ENCODE results near the gene FREM2. TPM values are rescaled to one million over a fixed set of nuclear protein-coding genes. Genes with fewer than 3 reads are reported as not detected.
A peak's percentile ranks its signal among the peaks of the same experiment; 100 is the strongest.

Gene FREM2
- total RNA-seq, 1 donor from 2014 or later: not detected

DNA sequence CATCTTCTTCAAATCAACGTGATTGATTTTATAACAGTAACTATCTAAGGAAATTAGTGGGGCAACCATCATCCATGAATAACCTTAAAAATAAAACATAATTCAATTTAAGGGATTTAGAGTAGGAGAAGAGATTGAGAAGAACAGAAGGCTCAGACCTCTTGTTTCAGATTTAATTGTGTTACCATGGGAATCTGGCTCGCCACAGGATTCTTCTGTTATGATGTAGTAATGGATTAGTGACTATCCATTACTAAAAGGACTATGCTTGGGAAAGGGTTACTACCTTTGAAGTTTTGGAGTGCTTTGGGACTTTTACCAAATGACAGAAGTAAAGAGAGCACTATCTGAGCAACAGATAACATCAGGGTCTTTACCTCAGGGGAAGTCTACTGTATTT lies 13.2 kb downstream of the FREM2 start:
- TF ChIP-seq, protein P1, sequence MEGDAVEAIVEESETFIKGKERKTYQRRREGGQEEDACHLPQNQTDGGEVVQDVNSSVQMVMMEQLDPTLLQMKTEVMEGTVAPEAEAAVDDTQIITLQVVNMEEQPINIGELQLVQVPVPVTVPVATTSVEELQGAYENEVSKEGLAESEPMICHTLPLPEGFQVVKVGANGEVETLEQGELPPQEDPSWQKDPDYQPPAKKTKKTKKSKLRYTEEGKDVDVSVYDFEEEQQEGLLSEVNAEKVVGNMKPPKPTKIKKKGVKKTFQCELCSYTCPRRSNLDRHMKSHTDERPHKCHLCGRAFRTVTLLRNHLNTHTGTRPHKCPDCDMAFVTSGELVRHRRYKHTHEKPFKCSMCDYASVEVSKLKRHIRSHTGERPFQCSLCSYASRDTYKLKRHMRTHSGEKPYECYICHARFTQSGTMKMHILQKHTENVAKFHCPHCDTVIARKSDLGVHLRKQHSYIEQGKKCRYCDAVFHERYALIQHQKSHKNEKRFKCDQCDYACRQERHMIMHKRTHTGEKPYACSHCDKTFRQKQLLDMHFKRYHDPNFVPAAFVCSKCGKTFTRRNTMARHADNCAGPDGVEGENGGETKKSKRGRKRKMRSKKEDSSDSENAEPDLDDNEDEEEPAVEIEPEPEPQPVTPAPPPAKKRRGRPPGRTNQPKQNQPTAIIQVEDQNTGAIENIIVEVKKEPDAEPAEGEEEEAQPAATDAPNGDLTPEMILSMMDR (IDR thresholded peaks at IDR 0.05; ENCODE audit: insufficient read depth, low read length, severe bottlenecking): no peak
- FAIRE-seq (no peak), DNase-seq (ENCODE audit: low read depth) (no peak)
- no peaks in the 10 kb centered on the region for H3K36me3 ChIP-seq (ENCODE audit: control insufficient read depth, insufficient read depth, low read length)
- no peak overlapping the region for H3K4me3 ChIP-seq (ENCODE audit: low read depth, low read length)
- H3K27me3 ChIP-seq (ENCODE audit: control insufficient read depth, insufficient read depth, low read length): no peaks in the 10 kb centered on the region

DNA sequence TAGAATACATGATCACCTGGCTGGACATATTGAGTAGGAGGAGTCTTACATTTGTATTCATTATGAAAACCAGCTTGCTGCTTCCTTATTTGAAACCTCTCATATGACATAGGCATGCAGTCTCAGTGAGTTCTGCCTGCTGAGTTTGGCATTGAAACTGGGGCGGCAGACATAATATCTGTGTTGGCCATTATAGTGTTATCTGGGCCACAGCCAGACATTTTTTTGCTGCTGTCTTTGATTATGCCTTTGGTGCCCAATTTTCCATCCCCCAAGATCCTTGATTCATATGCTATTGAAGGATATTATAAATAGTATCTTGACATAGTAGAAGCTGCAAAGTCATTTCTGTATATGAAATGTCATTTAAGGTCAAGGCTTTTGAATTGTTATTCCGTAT lies 15.8 kb downstream of the FREM2 start:
- Histone ChIP-seq H3K4me3 (ENCODE audit: low read depth, low read length) (no peak overlapping the region), H3K36me3 (ENCODE audit: control insufficient read depth, insufficient read depth, low read length) (no peaks in the 10 kb centered on the region), H3K27me3 (ENCODE audit: control insufficient read depth, insufficient read depth, low read length) (no peaks in the 10 kb centered on the region)
- FAIRE-seq (no peak), DNase-seq (ENCODE audit: low read depth) (no peak)
- TF ChIP-seq, protein P1 (IDR thresholded peaks at IDR 0.05; ENCODE audit: insufficient read depth, low read length, severe bottlenecking): no peak

DNA sequence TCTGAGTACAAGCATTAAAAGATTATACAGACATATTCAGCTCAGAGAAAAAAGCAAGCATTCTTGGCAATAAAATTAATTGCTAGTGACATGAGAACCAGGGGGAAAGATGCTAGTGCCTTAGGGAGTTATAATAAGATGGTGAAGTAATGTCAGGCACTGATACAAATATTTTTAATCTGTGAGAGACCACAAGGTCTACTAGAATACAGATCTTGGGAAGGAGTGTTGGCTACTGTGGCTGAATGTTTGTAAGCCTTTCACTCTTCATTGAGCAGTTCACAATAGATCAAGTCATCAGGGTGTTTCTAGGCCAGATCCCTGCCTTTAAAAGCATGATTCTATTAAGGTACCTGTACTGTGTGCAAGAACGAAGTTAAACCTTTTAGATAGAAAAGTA lies 16.4 kb downstream of the FREM2 start:
- TF ChIP-seq, protein P1 (IDR thresholded peaks at IDR 0.05; ENCODE audit: insufficient read depth, low read length, severe bottlenecking): no peak
- DNase-seq (ENCODE audit: low read depth) (no peak), FAIRE-seq (no peak)
- no peaks in the 10 kb centered on the region for H3K27me3 ChIP-seq (ENCODE audit: control insufficient read depth, insufficient read depth, low read length)
- H3K36me3 ChIP-seq (ENCODE audit: control insufficient read depth, insufficient read depth, low read length): no peaks in the 10 kb centered on the region
- H3K4me3 ChIP-seq (ENCODE audit: low read depth, low read length): no peak overlapping the region

DNA sequence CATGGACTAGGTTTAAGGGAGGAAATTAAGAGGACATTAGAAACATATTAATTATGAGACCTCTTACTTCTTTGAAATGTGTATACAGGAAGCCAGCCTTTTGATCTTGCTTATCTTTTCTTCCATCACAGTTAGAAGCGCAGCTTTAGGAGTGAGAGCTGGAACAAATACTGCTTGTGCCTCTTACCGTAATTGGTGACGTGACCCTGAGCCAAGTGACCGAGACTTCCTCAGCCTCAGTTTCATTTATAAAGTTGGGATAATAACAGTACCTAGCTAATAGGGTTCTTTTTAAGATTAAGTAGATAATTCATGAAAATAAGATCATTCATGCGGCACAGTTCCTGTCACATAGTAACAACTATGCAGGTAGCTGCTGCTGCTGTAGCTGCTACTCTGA lies 18.5 kb downstream of the FREM2 start:
- TF ChIP-seq, protein P1 (IDR thresholded peaks at IDR 0.05; ENCODE audit: insufficient read depth, low read length, severe bottlenecking): no peak

DNA sequence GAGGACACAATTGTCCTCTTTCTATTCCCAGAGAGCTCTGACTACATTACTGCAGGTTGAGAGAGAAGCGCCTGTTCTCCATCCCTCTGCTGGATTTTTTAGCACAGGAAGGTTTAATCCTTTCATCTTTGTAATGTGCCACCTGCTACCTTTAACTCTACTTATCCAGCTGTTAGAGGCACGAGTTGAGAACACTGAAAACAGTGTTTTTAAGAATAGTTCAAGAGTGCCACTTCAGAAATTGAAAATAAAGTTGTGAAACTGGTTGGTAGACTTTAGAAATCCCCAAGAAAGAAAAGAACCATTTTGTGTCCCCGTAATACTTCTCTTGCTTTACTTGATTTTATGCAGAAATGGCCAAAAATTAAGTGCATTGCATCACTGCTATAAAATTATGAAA lies 20.6 kb downstream of the FREM2 start:
- Histone ChIP-seq H3K36me3 (ENCODE audit: control insufficient read depth, insufficient read depth, low read length) (no peaks in the 10 kb centered on the region), H3K27me3 (ENCODE audit: control insufficient read depth, insufficient read depth, low read length) (no peaks in the 10 kb centered on the region), H3K4me3 (ENCODE audit: low read depth, low read length) (no peak overlapping the region)
- FAIRE-seq (peak; percentile 62), DNase-seq (ENCODE audit: low read depth) (no peak)
- TF ChIP-seq, protein P1 (IDR thresholded peaks at IDR 0.05; ENCODE audit: insufficient read depth, low read length, severe bottlenecking): no peak

More for the DNA sequence above, 18.5 kb downstream of the FREM2 start:
- no peak for DNase-seq (ENCODE audit: low read depth)
- H3K36me3 ChIP-seq (ENCODE audit: control insufficient read depth, insufficient read depth, low read length): no peaks in the 10 kb centered on the region
- H3K4me3 ChIP-seq (ENCODE audit: low read depth, low read length): no peak overlapping the region
- no peak for FAIRE-seq
- H3K27me3 ChIP-seq (ENCODE audit: control insufficient read depth, insufficient read depth, low read length): no peaks in the 10 kb centered on the region

DNA sequence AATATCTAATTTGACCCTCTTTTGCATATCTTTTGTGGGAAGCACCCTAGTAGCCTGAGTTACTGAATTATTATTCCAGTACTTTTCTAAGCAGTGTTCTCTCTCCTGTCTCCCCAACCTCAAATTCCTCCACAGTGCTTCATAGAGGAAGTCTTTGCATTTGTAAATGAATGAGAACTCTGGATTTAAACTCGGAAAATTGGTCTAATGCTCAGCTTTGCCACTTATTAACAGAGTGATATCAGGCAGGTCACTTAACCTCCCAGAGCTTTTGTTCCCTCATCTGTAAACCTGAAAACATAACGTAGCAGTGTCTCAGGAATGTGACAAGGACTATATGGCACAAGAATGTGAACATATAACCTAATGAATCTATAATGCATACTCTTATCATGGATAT lies 26.2 kb downstream of the FREM2 start:
- Histone ChIP-seq H3K36me3 (ENCODE audit: control insufficient read depth, insufficient read depth, low read length) (no peaks in the 10 kb centered on the region), H3K4me3 (ENCODE audit: low read depth, low read length) (no peak overlapping the region), H3K27me3 (ENCODE audit: control insufficient read depth, insufficient read depth, low read length) (peaks cover 2% of the 10 kb centered on the region)
- TF ChIP-seq, protein P1 (IDR thresholded peaks at IDR 0.05; ENCODE audit: insufficient read depth, low read length, severe bottlenecking): no peak
- FAIRE-seq (no peak), DNase-seq (ENCODE audit: low read depth) (no peak)
